Measurements from ENCODE around the gene CHST11.

DNA sequence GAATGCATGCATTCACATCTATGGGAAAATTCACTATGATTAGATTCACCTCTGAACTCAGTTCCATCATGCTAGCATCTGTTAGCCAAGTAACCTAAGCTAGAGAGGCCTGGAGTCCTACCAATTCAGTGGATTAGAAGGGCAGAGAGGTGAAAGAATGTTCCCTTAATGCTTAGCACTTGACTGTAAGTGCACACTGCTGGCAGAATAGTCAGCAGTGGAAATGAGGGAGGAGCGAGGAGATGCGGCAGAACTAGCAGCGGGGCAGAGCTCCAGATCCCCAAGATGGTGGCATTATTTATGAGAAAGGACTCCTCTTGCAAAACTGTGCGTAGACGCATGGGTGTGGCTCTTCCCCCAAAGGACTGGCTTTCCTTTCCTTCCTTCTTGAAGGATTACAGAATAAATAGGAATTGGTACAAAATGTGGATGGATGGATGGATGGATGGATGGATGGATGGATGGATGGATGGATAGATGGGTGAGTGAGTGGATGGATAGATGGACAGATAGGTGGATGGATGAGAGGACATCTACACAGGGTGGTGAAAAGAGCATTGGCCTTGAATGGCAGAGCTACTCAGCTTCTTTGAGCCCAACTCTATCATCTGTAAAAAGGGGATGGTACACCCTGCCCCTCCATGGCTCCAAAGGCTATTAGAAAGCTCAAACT lies 227.2 kb downstream of the CHST11 start:
- TF ChIP-seq, protein P1, sequence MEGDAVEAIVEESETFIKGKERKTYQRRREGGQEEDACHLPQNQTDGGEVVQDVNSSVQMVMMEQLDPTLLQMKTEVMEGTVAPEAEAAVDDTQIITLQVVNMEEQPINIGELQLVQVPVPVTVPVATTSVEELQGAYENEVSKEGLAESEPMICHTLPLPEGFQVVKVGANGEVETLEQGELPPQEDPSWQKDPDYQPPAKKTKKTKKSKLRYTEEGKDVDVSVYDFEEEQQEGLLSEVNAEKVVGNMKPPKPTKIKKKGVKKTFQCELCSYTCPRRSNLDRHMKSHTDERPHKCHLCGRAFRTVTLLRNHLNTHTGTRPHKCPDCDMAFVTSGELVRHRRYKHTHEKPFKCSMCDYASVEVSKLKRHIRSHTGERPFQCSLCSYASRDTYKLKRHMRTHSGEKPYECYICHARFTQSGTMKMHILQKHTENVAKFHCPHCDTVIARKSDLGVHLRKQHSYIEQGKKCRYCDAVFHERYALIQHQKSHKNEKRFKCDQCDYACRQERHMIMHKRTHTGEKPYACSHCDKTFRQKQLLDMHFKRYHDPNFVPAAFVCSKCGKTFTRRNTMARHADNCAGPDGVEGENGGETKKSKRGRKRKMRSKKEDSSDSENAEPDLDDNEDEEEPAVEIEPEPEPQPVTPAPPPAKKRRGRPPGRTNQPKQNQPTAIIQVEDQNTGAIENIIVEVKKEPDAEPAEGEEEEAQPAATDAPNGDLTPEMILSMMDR (optimal IDR thresholded peaks at IDR 0.05 in 1 of 3, IDR thresholded peaks at IDR 0.05 in 1 of 3, conservative IDR thresholded peaks at IDR 0.05 in 1 of 3; ENCODE audit: extremely low read depth in 1 of 3, insufficient read depth in 2 of 3, low read length in 3 of 3) = no peak
- TF ChIP-seq EZH2 (IDR thresholded peaks at IDR 0.05; ENCODE audit: low read length) = no peak
